GM12872 (cell line): ENCODE results near the gene CASZ1.

Experiments used
- TF ChIP-seq, protein P1 (sequence below): IDR thresholded peaks from 3 replicates; pipeline ENCODE4 v1.5.1; 2011; ENCODE audit warnings: low read depth, mild to moderate bottlenecking, low read length, moderate library complexity; ENCODE audit not compliant: insufficient read depth

CASZ1 gene

DNA sequence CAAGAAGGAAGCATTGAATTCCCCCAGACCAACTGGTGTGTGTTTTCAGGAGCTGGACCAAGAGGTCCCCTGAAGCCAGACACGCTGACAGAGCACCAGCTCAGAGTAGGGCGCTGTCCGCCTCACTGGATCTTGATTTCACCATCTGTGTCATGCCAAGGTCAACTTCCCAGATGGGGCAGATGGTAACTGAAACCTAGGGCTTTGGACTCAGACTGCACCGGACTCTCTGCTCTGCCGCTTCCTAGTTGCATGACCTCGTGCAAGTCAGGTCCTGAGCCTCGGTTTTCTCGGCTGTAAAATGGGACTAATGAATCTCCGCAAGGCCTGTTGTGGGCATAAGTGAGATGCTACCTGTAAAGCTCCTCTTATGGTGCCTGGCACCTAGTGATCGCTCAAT lies 17.9 kb upstream of the CASZ1 start:
- TF ChIP-seq, protein P1, sequence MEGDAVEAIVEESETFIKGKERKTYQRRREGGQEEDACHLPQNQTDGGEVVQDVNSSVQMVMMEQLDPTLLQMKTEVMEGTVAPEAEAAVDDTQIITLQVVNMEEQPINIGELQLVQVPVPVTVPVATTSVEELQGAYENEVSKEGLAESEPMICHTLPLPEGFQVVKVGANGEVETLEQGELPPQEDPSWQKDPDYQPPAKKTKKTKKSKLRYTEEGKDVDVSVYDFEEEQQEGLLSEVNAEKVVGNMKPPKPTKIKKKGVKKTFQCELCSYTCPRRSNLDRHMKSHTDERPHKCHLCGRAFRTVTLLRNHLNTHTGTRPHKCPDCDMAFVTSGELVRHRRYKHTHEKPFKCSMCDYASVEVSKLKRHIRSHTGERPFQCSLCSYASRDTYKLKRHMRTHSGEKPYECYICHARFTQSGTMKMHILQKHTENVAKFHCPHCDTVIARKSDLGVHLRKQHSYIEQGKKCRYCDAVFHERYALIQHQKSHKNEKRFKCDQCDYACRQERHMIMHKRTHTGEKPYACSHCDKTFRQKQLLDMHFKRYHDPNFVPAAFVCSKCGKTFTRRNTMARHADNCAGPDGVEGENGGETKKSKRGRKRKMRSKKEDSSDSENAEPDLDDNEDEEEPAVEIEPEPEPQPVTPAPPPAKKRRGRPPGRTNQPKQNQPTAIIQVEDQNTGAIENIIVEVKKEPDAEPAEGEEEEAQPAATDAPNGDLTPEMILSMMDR: no peak

DNA sequence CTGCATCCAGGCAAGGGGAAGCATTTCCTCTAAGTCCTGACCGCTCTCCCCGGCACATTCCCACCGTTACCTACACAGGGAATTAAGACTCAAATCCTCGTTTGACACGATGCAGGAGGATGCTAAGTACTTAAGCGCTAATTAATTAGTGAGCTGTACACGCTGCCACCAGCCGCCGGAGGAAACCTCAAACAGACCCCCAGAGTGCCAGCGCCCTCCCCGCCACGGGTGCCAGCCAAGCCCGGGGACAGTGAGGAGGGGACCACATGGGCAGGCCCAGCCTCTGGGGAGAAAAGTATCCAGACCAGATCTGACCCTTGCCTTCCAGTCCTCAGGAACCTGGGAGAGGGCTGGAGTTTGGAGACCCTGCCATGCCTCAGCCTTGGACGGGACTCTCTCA lies 17.4 kb upstream of the CASZ1 start:
- TF ChIP-seq, protein P1: no peak

DNA sequence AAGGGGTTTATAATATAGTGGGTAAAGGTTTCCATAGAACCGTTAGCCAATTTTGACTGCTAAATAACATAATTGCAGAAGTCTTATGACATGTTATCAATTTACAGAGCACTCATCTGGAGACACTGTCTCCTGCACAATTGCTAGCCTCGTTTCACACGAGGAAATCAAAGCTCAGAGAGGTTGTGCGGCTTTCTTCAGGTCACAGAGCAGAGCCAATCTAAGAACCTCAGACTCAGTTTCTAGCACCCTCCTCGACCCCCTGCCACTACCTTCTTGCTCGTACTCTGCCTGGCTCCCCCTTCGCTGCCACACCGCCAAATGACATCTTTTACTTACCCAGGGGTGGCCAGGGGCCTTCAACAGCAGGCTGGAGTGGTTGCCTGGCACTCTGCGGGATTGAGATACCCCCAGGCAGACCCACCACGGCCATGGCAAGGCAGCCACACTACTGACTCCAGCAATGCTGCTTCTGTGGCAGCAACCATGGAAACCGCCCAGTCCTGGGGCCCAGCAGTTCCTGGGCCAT lies 16.0 kb upstream of the CASZ1 start:
- TF ChIP-seq, protein P1: no peak

DNA sequence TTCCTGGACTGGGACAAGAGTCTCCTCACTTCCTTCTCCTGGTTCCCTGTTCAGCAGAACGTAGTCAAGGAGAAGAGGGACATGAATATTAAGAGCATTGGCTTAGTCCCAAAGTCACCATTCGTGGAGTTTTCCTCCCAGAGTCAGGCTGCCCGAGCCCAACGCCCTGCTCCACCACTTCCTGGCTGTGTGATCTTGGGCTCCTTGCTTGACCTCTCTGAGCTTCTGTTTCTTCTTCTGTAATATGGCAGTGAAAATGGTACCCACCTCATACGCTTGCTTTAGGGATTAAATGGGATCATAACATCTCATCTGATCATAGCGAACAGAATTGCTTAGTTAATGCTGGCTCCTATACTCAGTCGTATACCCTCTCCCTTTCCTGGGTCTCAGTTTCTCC lies 12.0 kb upstream of the CASZ1 start:
- TF ChIP-seq, protein P1: no peak

DNA sequence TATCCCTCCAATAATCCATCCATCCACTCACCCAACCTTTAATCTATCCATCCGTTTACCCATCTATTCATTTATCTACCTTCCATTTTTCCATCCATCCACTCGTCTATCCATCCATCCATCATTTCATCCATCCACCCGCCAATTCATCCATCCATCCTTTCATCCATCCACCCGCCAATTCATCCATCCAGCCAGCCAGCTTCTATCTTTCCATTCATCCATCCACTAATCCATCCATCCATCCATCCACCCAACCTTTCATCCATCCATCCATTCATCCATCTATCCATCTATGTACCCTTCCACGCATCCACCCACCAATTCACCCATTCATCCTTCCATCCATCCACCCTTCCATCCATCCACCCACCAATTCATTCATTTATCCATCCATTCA lies 10.5 kb upstream of the CASZ1 start:
- TF ChIP-seq, protein P1: no peak

DNA sequence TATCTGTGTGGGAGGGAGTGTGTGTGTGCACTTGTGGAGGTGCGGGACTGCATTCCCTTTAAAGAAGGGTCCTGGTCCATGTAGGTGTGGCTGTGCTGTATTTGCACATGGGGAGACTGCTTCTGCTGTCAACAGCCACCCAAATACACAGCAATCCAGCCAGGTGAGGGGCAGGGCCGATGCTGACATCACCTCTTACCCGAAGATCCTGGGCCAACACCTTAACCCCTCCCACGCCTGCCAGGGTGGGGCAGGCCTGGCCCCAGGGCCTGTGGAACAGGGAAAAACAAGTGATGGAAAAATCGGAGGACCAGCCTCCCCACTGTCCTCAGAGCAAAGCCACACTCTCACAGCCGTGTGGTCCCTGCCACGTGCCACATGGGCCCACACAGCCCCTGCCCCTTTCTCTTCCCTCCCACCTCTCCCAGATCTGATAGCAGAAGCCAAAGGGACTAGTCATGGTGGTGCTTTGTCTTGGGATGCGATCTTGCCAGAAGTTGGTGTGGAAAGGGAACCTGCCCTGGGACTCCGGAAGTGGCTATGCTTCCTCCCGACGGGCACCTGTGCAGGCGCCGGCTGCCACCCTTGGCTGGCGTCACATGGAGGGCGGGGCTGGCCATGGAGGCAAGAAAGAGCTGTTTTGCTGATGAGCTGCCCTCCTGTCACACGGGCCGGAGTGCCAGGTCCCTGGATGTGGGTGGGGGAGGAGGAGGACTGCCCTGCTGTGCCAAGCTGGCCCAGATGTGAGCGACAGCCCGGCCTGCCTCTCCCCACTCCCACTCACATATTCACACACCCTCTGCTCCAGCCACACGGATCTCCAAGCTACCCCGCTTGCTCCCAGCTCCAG lies 7.8 kb upstream of the CASZ1 start:
- TF ChIP-seq, protein P1: no peak

DNA sequence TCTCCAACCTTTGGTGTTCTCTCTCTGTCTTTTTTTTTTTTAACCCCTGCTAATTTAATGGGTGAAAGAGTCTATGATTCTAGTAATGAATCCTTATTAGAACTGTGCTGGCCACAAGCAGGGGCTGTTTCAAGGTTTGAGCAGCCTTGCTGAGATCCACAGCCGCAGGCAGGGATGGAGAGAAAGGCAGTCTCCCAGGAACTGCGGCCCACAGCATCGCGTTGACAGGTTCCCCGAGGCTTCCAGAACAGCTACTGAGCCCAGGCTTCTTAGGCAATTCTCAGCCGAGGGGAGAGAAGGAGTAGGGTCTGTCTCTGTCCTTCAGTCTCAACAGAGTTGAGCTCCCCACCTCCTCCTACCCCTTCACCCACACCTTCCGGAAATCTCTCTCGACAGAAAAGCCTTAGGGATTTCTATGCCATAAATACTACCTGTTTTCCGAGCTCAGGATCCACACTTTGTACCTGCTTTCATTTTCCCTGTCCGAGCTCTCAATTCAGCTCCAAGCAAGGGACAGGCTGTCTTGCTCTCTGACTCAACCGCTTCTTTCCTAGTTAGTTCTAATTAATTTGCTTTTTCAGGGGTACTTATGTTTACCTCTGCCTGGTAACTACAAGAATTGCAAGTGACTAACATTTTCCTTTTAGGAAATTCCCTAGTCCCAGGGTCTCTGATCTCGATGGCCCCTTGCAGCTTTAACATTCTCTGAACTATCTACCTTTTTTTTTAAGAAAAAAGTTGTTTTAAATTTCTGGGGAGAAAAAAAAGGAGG lies 6.7 kb upstream of the CASZ1 start:
- TF ChIP-seq, protein P1: no peak
